Activated CD8-positive, alpha-beta memory T cell treated with anti-CD3 and anti-CD28 coated beads for 48 hours (primary cell): ENCODE data around the gene RPS15A.
"Not testable (repeated sequence)": the region's sequence is repeated elsewhere in the genome, so short reads cannot be mapped to it uniquely, and the experiment has no call there.

Source experiments
- DNase-seq, 3 experiments: peaks; one replicate each; pipeline ENCODE4 v3.0.0-alpha.2; 2020; ENCODE audit warnings: low read depth in 2 of 3, low spot score in 2 of 3

Gene RPS15A

DNA sequence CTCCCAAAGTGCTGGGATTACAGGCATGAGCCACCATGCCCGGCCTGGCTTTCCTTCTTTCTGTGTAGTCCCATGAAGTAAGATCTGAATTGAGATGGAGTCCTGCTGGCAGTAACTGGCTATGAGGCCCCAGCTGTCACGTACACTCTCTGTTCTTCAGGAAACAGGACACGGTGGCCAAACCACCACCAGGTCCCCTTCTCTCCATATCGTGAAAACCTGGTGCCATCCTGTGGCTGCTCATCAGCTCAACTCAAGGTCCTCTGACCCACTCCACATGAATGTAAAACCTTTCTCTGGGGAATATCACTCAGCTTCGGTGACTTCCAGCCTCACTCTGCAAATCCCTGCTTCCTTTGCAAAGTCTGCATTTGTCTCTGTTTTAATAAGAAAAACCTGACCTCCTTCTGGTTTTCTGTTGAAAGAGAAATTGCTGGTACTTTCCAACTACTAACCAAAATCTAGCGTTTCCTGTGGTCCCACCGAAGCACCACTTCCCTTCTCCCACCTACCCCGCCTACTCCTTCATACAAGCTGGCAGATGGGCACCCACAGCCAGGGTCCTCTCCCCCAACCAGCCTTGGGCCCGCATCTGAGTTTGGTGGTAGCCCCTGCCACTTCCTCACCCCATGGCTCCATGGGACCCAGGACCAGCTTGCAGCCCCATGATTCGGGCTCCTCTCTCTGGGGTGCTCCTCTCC lies 32.0 kb downstream of the RPS15A start:
- DNase-seq = not testable (repeated sequence)

DNA sequence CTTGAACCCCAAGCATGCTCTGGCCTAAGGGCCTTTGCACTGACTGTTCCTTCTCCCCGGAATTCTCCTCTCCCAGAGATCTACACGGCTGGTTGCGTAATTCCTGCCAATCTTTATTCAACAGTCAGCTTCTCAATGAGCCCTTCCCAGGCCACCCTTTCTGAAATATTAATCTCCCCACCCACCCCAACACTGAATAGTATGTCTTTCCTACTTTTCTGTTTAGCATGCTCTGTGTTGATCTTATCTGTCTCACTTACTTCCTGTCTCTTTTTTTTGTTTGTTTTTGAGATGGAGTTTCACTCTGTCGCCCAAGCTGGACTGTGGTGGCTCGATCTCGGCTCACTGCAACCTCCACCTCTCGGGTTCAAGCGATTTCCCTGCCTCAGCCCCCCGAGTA lies 33.5 kb downstream of the RPS15A start:
- not testable (repeated sequence) for DNase-seq

DNA sequence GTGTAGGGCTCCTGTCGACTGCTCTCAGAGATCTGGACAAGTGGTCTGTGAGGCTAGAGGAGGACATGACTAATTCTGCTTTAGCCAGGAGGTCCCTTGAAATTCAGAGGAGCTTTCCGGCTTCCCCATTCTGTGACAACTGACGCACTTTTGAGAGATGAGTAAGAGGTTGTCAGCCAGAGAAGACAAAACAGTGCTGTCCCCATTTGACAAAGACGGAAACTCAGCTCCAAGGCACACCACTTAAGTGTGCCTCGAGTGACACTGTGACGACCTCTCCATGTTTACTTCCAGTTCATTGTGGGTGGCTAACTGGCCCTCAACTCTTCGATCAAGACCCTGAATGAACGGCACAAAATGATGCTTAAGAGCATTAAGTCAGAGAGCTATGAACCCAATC lies 47.3 kb downstream of the RPS15A start:
- not testable (repeated sequence) for DNase-seq

- not testable (repeated sequence) for DNase-seq
Measured at GRCh38 chr16:18740027-18740426, 50.1 kb downstream of the RPS15A start.

DNA sequence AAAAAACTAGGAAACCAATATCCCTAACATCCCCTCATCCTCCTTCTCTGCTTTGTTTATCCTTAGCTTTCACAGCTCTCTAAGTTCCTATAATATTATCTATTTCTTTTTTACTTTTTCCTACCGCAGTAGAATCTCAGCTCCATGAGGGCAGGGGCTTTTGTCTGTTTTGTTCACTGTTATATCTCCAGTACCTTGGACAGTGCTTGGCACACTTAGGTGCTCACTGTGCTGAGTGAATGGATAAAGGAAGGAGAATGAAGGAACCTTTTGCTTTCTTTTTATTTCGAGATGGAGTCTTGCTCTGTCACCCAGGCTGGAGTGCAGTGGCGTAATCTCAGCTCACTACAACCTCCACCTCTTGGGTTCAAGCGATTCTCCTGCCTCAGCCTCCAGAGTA lies 51.4 kb downstream of the RPS15A start:
- DNase-seq = not testable (repeated sequence)

DNA sequence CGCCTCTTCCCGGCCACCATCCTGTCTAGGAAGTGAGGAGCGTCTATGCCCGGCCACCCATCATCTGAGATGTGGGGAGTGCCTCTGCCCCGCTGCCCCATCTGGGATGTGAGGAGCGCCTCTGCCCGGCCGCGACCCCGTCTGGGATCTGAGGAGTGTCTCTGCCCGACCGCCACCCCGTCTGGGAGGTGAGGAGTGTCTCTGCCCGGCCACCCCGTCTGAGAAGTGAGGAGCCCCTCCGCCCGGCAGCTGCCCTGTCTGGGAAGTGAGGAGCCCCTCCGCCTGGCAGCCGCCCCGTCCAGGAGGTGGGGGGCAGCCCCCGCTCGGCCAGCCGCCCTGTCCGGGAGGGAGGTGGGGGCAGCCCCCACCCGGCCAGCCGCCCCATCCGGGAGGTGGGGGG lies 55.9 kb downstream of the RPS15A start:
- not testable (repeated sequence) for DNase-seq
